LNCaP clone FGC (cell line): ENCODE measurements around the gene KRTAP4-12.
"Not testable (repeated sequence)": the region's sequence is repeated elsewhere in the genome, so short reads cannot be mapped to it uniquely, and the experiment has no call there.

Experiments used
- DNase-seq: peaks from one replicate; pipeline ENCODE4 v3.0.0-alpha.2; 2011; ENCODE audit warnings: low read depth
- H3K4me3 ChIP-seq: 2 replicates; pipeline ENCODE4 v1.5.1; 2011; ENCODE audit warnings: mild to moderate bottlenecking, low read depth, low read length, control low read depth
- TF ChIP-seq, protein P1 (sequence below): IDR thresholded peaks from 2 replicates; pipeline ENCODE4 v1.5.1; 2012; ENCODE audit warnings: mild to moderate bottlenecking; ENCODE audit not compliant: control insufficient read depth, insufficient read depth; ENCODE audit errors: extremely low read depth

Gene KRTAP4-12

DNA sequence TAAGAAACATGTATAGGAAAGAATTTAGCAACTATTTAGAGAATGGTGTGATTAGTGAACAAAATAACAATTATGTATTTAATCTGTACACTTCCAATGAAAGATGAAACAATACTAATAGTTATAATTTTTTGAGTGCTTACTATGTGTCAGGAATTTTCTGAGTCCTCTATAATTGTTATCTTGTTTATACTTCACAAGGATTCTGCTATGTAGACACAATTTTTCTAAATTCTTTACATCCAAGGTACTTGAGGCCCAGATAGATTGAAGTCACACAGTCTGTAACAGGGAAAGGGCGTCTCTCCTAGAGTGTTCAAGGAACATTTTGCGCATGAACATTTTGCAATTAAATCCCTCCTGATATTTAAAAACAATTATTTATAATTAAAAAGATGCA is 1.1 kb upstream of the KRTAP4-12 start:
- no peak for DNase-seq
- H3K4me3 ChIP-seq, result no peak overlapping the region
- TF ChIP-seq, protein P1, sequence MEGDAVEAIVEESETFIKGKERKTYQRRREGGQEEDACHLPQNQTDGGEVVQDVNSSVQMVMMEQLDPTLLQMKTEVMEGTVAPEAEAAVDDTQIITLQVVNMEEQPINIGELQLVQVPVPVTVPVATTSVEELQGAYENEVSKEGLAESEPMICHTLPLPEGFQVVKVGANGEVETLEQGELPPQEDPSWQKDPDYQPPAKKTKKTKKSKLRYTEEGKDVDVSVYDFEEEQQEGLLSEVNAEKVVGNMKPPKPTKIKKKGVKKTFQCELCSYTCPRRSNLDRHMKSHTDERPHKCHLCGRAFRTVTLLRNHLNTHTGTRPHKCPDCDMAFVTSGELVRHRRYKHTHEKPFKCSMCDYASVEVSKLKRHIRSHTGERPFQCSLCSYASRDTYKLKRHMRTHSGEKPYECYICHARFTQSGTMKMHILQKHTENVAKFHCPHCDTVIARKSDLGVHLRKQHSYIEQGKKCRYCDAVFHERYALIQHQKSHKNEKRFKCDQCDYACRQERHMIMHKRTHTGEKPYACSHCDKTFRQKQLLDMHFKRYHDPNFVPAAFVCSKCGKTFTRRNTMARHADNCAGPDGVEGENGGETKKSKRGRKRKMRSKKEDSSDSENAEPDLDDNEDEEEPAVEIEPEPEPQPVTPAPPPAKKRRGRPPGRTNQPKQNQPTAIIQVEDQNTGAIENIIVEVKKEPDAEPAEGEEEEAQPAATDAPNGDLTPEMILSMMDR, result no peak

DNA sequence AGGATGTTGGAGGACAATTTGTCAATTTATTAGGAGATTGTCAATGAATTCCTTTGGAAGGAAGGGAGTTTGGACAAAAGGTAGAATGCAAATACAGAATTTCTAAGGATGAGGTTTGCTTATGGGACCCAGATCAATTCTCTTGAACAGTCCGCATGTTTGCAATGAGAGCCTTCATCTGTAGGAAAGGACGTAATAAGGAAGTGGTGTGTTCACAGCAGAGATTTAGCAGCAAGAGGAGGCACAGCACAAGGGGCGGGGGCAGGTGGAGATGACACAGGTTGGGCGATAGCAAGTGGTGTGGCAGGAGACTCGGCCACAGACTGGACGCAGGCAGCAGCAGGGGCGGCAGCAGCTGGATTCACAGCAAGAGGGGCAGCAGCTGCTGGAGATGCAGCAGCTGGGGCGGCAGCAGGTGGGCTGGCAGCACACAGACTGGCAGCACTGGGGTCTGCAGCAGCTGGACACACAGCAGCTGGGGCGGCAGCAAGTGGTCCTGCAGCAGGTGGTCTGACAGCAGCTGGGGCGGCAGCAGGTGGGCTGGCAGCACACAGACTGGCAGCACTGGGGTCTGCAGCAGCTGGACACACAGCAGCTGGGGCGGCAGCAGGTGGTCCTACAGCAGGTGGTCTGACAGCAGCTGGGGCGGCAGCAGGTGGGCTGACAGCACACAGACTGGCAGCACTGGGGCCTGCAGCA is 541 bp downstream of the KRTAP4-12 start:
- DNase-seq, H3K4me3 ChIP-seq: not testable (repeated sequence)

DNA sequence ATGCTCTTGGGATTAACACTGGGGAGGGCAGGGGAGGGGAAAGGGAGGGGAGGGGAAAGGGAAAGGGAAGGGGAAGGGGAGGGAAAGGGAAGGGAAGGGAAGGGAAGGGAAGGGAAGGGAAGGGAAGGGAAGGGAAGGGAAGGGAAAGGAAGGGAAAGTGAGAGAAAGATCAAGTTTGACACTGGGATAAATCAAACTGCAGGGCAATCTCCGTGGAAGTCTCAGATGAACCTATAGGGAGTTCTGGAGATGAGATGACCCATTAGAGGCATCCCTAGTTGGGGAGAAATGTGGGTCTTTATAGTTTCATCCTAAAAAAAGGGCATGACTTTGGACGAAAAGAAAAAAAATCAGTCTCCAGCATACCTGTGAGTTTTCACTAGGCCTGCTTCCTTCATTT is 2.2 kb downstream of the KRTAP4-12 start:
- TF ChIP-seq, protein P1, result no peak
- no peak overlapping the region for H3K4me3 ChIP-seq
- DNase-seq, result no peak

DNA sequence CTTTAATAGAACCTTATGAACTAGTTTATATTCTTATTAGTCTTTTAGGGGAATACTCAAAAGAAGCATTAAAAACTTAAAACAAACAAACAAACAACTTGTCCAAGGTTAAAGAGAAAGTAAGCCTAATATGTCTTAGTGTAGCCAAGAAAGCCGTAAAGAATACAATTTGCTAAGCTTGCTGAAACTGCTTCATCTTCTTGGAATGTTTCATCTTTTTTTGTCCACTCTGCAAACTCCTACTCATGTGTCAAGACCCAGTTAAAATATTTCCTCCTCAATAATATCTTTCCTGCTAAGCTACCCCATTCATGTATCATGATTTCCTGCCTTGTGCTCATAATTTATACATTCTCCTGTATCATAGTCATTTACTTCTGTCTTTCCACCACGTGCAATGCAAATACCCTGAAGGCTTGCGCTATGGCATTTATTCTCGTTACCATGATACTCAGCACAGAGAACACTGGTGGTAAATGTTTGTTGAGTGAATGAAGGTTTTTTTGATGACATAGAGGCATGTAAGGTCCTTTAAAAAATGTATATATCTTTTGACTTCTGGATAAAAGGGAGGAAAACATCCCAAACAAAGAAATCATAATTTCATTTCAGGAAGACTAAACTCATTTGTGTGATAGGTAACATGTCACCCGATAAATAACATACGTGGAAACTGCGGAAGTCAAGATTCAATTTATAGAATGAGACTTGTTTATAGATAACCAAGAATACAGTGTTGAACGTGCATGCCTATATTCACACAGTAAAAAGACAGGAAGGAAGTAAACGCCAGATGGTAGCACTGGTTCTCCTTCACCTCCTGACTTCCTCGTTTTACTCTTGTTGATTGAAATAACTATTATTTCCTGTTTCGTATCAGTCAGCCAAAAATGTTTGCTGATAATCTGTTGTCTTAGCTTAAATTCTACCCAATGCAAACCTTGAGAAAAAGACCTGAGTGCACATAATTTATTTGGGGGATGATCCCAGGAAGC is 4.0 kb downstream of the KRTAP4-12 start:
- not testable (repeated sequence) for DNase-seq, H3K4me3 ChIP-seq

DNA sequence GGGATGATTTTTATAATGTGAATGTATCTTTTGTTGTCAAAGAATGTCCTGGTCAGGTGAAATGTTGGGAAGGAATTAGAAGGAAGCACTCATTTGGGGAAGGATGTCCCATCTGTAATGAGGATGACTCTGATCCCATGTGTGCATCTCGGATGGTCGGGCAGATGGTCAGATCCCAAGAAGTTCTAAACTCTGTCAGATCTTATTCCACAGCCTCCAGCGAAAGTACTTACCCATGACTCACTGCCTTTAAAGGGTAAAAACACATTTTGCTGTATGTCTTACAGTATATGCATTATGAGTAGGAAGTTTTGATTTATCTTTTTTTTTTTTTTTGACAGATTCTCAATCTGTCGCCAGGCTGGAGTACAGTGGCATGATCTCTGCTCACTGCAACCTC is 5.3 kb downstream of the KRTAP4-12 start:
- DNase-seq, result no peak
- no peak overlapping the region for H3K4me3 ChIP-seq
- TF ChIP-seq, protein P1, result no peak

DNA sequence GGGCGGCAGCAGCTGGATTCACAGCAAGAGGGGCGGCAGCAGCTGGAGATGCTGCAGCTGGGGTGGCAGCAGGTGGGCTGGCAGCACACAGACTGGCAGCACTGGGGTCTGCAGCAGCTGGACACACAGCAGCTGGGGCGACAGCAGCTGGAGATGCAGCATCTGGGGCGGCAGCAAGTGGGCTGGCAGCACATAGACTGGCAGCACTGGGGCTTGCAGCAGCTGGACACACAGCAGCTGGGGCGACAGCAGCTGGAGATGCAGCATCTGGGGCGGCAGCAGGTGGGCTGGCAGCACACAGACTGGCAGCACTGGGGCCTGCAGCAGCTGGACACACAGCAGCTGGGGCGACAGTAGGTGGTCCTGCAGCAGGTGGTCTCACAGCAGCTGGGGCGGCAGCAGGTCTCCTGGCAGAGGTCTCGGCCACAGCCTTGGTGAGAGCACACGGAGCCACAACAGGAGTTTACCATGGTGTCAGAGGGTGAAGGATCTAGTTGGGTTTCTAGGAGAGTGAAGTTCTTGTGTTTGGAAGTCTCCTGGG is 6.1 kb downstream of the KRTAP4-12 start, which contains the start of gene KRTAP4-11:
TSS of gene KRTAP4-11 (minus strand) at position 528 of the 541 bp plus-strand sequence. CDS start at position 470, 58 bp downstream.
- not testable (repeated sequence) for DNase-seq, H3K4me3 ChIP-seq

DNA sequence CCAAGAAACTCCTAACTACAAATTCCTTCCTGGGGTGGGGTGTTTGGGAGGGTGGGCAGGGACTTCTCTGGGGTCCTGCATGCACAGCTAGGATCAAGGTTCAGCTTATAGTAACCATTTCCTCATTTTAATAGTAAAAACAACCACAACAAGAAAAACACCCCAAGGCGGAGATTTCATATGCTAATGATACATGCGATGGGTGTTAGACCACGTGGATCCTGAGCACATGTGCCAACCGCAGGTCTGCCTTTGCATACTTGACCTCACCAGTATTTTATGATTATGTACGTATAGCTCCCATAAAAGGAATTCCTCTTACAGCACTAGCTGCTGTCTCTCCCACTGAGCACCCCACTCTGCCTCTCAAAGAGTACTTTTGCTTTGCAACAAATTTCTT is 7.7 kb downstream of the KRTAP4-12 start:
- no peak overlapping the region for H3K4me3 ChIP-seq
- no peak for DNase-seq
- TF ChIP-seq, protein P1, result no peak

DNA sequence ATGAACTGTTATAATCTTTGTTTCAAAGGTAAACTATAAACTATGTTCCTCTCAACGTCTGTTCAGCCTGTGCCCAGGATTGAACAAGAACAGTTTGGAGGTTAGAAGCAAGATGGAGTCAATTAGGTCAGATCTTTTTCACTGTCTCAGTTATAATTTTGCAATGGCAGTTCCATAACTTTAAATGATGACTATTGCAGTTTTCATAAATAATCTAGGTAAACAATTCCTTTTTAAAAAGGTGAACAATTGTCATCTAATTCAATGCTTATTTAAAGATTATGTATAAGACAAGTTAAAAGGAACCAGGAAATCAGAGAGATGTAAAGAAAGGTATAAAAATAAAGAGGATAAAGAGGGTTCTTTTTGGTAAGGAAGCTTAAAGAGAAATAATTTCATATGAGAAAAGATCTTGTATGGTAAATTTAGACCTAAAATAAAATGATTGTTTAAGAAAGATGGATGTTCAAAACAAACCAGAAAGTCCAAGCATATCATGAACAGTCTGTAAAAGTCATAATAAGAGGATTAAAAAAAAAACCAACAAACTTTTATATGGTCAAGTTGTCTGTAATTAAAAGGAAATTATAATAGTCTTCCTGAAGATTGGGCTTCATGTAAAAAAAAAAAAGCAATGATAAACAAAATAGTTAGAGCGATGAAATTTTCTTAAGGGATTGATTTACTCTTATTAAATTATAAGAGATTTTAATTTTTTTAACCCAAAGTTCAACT is 12.7 kb downstream of the KRTAP4-12 start:
- H3K4me3 ChIP-seq, result no peak overlapping the region
- TF ChIP-seq, protein P1, result no peak
- no peak for DNase-seq

DNA sequence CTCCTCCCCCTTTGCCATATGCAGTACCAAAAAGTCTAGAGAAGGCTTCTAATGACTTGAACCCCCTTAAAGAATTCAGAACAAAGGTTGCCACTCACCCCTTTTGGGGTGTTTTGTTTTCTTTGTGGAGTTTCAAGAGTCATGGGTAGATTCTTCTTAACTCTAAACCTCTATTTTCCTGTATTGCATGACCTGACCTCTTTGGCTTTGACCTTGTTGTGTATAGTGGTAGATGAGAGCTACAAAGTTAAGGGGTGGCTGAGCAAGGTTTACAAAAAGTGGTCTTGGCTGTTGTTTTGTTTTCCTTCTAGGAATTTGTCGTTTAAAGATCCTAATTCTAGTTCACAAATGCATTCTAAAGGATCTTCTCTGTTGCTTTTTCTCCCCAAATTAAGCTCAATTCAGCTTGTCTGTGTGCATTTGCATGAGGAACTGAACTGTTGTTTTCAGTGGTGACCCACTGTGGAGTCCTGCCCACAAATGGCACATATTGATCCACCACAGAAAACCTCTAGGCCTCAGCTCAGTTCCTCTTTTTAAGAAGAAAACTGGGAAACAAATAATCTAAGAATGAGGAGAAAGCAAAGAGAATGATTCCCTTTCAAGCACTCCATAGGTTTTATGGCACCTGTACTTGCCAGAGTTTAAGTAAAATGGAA is 15.1 kb downstream of the KRTAP4-12 start:
- not testable (repeated sequence) for DNase-seq, H3K4me3 ChIP-seq
